Forelimb muscle (tissue), 1 donor: ENCODE measurements around the gene KRT5. TPM values are rescaled to one million over a fixed set of nuclear protein-coding genes. Genes with fewer than 3 reads are reported as not detected.
"Not testable (repeated sequence)": the region's sequence is repeated elsewhere in the genome, so short reads cannot be mapped to it uniquely, and the experiment has no call there.

ENCODE experiments used
- DNase-seq: peaks from one replicate; pipeline ENCODE4 v3.0.0-alpha.2; 2013; ENCODE audit warnings: low read depth
- polyA plus RNA-seq: library from polyadenylated mRNA; unstranded; fragments of 120-200 nt; gene quantifications from one replicate; pipeline ENCODE4 v1.2.1, GENCODE V29; 2013; ENCODE audit not compliant: insufficient read length

The KRT5 gene
- polyA plus RNA-seq, 1 donor = 0.24 TPM

DNA sequence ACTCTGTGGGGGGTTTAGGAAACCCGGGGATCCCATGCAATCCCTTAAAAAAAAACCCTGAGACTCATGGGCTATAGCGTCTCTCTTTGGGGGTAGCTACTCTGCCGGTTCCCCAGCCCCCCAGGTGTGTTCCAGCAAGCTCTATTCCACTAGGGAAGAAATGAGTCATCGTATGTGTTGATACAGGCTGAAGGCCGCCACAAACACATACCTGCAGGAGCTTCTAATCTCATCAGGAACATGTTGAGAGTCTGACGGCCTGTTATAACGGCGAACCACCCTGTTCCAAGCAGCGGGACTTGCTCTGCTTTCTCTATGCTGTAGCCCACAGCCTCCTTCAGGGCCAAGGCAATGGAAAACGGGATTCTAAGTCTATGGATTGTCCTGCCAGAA lies 977 bp upstream of the KRT5 start:
- DNase-seq = no peak

- DNase-seq = no peak
Measured at GRCh38 chr12:52519387-52519703, 849 bp downstream of the KRT5 start.

DNA sequence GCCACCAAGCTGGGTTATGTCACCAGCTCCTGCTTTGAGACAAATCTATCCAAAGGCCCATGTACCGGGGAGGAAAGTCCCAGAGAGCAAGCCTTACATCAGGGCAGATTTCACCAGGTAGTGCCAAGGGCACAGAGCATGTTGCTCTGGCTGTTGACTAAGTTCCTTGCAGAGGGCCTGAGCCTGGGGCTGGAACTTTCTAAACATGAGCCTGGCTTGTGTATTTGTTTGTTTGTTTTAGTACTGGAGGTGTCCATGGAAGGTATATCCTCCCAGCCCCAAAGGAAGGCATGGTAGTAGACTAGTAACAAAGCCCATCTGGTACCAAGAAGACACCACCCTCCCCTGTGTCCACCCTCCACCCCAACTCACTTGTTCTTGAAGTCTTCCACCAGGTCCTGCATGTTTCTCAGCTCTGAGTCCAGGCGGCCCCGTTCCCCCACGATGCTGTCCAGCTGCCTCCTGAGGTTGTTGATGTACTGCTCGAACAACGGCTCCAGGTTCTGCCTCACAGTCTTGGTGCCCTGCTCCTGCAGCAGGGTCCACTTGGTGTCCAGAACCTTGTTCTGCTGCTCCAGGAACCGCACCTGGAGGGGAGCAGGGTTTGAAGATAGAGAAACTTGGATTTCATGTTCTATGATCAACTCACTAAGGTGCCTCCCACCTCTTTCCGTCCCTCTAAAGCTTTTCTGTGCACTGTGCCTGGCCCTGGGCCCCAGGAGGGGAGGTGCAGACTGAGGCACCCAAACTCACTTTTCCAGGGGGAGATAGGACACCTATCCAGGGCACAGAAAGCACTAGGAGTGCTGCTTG lies 1.4 kb downstream of the KRT5 start:
- DNase-seq = no peak

DNA sequence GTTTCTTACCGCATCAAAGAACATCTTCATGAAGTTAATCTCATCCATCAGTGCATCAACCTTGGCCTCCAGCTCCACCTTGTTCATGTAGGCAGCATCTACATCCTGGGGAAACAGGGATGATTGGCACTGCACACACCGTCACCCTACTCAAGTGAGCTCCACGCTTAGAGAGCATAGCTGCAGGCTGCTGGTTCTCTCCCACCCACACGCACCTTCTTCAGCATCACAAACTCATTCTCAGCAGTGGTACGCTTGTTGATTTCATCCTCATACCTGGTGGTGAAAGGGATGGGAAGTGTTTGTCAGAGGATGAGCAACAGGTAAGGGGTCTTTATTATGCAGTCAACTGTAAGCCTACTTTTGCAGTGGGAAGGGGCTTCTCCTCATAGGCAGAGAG lies 2.3 kb downstream of the KRT5 start:
- DNase-seq = no peak

- no peak for DNase-seq
Measured at GRCh38 chr12:52517005-52517835, 3.0 kb downstream of the KRT5 start.

DNA sequence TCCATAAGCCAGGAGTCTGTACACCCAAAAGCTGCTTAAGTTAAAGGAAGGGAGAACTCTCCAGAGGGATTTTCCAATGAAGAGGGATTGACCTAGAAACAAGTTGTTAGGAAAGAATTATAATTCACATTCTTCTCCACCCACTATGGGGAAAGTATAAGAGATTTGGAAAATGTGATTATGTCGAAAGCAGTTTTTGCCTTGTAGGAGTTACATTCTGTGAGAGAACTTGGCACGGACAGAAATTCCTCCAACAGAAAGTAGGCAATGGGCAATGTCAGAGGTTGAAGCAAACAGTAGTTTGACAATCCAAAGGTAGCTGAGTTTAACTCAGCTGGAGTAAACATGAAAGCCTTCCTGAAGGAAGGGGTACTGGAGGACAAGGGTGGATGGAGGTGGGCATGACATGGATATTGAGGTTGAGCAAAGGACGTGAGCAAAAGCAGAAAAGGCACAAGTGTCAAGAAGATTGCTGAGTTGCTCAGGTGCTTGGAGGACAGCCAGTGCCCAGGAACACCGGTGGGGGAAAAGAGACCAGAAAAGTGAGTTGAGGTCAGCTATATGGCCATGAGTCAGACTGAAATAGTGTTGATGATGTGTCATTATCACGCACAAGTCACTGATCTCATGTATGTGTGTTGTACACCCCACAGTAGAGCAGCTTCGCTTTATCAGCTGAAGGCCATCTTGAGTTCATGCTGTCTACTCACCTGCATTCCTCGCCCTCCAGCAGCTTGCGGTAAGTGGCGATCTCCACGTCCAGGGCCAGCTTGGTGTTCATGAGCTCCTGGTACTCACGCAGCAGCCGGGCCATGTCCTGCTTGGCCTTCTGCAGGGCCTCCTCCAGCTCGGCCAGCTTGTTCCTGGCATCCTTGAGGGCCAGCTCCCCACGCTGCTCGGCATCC lies 4.0 kb downstream of the KRT5 start:
- no peak for DNase-seq

GRCh38 chr12:52515319-52515646 lies 4.9 kb downstream of the KRT5 start:
- DNase-seq = no peak

GRCh38 chr12:52514471-52515318 lies 5.5 kb downstream of the KRT5 start:
- no peak for DNase-seq

GRCh38 chr12:52513736-52514135 lies 6.5 kb downstream of the KRT5 start:
- DNase-seq = no peak

DNA sequence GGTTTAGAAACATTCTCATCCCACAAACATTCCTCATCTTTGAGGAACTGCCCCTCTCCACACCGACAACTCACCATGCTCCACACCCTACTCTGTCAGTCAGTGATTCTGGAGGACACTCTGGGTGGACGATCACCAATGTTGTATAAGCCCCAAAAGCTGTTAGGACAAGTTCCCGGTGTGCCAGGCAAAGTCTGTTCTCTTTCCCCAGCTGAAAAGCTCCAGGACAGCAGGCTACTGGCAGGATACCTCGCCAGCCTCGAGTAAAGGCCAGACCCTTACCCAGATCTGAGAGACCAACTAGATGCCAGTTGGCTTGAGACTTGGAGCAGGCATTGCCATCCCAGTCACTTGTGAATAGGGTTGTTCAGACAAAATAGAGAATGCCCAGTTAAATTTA lies 12.0 kb downstream of the KRT5 start:
- no peak for DNase-seq

- no peak for DNase-seq
Measured at GRCh38 chr12:52506858-52507715, 13.1 kb downstream of the KRT5 start.

GRCh38 chr12:52502877-52503276 lies 17.3 kb downstream of the KRT5 start:
- DNase-seq = no peak

GRCh38 chr12:52501490-52501889 lies 18.7 kb downstream of the KRT5 start:
- DNase-seq = no peak

DNA sequence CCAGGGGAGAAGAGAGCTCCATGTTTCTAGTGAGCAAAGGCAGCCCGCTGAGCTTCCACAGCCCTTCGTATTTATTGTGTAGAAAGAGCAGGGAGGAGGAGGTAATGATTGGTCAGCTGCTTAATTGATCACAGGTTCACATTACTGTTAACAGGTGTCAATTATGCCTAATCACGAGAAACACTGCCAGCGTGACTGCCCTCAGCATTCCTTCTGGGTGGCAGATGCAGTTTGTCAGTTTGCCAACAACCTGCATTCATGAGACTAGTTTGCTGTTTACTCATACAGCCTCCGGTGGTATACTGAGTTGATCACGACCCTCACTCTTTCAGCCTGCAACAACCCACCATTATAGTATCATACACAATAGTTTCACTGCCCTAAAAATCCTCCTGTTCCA lies 19.6 kb downstream of the KRT5 start:
- DNase-seq = not testable (repeated sequence)

GRCh38 chr12:52499806-52500560 lies 20.2 kb downstream of the KRT5 start:
- no peak for DNase-seq

DNA sequence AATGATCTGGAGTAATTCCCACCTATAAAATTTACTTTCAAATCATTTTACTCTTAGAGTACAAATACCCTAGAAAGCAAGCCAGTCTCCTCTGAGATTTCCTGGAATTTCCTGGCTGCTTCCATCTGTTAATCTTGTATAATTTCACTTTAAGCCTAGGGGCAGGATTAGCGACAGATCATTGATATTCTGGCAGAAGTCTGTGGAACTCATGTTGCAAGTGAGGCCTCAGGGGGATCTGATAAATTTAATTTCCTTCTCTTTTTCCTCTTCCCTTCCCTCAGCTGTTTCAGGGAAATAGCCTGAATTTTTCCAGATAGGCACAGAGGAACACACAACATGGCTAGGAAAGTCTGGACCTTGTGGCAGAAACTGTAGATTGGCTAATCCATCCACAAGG lies 21.2 kb downstream of the KRT5 start:
- no peak for DNase-seq

GRCh38 chr12:52497975-52498374 lies 22.2 kb downstream of the KRT5 start:
- DNase-seq = no peak

DNA sequence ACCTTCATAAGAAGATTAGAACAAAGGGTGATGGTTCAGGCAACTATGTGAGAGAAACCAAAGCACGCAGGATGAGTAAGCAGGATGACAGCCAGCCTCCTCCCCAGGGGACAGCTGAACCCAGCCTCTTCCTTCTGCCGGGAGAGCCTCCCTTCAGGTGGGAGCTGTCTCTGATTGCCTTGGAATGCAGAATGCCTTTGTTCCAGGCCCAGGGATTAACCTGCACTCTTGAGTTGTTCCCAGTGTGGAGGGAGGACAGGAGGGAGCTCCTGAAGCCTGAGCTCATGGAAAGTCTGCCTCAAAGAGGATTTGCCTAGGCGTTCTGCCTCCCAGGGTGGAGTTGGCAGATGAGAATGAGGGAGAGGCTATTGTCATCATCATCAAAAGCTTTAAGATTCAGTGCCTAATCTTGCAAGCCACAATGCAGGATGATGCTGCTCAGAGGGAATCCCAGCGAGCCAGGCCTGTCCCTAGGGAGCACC lies 23.6 kb downstream of the KRT5 start:
- no peak for DNase-seq

GRCh38 chr12:52496054-52496453 lies 24.1 kb downstream of the KRT5 start:
- no peak for DNase-seq

GRCh38 chr12:52495389-52495788 lies 24.8 kb downstream of the KRT5 start:
- DNase-seq = no peak
